ENCODE data around the gene PAK5.

Gene PAK5

DNA sequence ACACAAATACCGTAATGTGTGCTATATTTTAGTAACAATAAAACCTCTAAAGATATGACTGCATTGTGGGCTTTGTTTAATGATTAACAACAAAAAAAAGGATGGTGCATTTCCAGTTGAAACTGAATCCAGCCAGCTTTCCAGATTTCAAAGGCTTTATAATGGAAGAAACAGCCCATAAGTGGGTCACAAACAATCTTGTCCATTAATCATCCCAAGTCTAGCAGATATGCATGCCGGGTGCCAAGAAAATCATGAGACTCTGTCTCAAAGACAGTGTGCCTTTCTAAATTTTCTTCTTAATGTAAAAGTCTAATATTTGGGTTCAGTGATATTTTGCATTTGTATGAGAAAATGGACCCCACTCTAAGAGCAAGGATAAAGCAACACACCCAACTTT, 345.1 kb downstream of the PAK5 start:
- no peak for DNase-seq (ENCODE audit: low spot score)

DNA sequence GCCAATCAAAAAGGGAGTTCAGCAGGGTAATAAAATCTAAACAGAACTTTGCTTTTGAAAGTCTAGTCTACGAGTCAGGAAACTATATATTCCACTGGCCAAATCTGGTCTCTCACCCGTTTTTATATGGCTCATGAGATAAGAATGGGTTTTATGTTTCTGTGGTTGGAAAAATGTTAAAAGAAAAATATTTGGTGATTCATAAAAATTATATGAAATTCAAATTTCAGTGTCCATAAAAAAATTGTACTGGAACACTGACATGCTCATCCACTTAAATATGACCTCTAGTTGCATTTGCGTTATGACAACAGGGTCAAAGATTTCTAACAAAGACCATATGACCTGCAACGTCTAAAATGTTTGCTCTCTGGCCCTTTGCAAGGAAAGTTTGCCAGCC, 346.8 kb downstream of the PAK5 start:
- DNase-seq (ENCODE audit: low spot score) = no peak

DNA sequence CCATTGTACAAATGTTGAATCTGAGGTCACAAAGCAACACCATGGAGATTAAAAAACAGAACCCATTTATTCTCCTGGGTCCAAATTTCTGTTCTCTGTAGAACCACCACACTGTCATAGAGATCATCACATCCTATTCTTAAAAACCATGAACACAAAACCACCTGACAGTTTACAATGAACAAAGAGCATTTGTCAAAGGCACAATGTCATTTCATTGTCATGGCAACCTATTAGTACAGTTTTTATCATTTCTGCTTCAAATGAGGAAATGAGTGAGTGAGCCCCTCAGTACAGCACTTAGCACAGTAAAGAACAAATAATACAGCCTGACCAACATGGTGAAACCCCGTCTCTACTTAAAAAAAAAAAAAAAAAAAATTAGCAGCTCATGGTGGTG, 347.6 kb downstream of the PAK5 start:
- DNase-seq (ENCODE audit: low spot score) = no peak

DNA sequence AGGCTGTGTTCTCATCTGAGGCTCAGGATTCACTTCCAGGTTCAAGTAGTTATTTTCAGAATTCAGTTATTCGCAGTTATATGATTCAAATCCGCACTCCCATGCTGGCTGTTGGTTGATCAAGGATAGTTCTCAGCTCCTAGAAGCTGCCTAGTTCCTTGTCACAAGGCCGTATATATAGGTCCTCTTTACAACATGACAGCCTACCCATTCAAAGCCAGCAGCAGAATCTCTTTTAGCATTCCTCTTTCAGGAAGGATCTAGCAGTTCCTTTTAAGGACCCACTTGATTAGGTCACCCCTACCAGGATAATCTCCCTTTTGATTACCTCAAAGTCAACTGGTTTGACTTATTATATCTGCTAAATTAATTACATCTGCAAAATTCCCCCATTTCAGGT, 348.2 kb downstream of the PAK5 start:
- no peak for DNase-seq (ENCODE audit: low spot score)

DNA sequence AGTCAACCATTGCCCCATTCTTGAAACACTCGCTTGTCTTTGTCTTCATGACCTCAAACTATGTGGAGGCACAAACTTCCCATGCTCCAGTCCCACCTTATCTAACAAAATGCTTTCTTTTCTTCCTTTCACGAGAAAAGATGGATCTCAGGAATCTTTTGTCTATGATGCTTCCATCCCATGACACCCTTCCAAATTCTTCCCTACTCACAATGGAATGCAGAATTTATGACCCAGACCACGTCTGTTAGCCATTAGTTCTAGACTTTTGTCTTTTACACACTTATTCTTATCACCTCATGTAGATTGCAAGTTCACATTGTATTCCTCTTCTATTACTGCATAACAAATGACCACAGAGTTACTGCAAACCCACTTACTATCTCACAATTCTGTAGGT, 348.7 kb downstream of the PAK5 start:
- no peak for DNase-seq (ENCODE audit: low spot score)

DNA sequence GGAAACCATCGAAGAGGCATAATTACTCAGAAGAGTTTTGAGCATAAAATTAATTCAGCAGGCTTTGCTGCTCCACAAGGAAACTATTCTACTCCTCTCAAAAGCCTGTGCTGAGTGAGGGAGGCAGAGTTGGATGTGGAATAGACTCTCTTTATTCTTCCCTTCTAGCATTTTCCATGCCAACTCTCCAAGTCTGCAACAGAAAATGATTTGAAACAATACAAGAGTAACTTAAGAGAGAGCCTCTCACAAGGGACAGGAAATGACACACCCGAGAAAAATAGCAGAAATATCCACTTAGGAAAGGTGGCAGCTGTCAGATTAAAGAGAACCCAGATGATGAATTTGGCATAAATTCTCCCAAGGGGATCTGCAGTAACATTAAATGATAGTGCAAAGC, 350.8 kb downstream of the PAK5 start:
- DNase-seq (ENCODE audit: low spot score) = no peak

Measured in activated CD4-positive, alpha-beta T cell treated with anti-CD3 and anti-CD28 coated beads, Interleukin-2, Interleukin-4, amounts not matched to agents 100 ng/mL and 50 ng/mL, durations not matched to agents 16 hours and 8 hours (primary cell).